Measurements from ENCODE around the gene TUBB2B. TPM values are rescaled to one million over a fixed set of nuclear protein-coding genes. Genes with fewer than 3 reads are reported as not detected.

Gene TUBB2B
- total and polyA plus RNA-seq, 9 of the 15 experiments (the other 6 are each of a cell fraction or from before 2014, with no cell fraction given), result 0.11 to 9.7 (median 4.6) TPM

DNA sequence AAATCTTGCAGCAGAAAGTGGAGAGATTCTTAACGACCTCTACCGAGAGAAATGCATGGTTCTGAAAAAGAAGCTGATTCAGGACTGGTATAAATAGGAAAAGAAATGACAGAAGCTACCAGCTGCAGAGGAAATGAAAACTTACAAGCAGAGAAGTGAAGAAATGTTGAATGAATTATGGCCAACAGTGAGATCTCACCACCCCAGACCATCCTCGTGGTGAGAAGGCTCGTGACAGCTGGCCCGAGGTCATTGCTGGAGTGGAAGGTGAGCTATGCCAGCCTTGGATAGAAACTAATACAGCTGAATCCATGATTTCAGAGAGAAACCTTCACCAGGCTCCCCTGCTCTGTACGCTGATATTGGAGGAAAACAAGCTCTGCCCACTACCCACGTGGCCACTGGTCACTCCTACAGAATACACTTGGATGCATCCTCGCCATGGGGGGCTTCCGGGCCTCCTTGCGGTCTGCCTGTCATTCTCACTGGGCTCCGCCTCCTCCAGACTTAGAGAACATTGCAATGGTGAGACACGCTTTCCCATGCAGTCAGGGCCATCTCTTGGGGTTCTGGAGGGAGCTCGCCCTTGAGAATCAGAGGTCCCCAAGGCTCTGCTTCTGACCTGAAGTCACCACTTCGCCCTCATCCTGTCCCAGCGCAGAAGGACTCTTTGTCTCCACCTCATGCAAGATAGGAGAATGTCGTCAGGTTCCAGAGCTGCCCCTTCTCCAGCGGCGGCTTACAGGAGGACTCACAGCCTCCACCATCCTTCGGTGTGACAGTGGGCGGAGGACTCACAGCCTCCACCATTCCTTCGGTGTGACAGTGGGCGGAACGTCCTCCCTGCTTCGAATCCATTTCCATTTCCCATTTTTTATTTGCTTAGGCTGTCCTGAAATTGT, 10.6 kb upstream of the TUBB2B start (continued):
- TF ChIP-seq, protein P1, sequence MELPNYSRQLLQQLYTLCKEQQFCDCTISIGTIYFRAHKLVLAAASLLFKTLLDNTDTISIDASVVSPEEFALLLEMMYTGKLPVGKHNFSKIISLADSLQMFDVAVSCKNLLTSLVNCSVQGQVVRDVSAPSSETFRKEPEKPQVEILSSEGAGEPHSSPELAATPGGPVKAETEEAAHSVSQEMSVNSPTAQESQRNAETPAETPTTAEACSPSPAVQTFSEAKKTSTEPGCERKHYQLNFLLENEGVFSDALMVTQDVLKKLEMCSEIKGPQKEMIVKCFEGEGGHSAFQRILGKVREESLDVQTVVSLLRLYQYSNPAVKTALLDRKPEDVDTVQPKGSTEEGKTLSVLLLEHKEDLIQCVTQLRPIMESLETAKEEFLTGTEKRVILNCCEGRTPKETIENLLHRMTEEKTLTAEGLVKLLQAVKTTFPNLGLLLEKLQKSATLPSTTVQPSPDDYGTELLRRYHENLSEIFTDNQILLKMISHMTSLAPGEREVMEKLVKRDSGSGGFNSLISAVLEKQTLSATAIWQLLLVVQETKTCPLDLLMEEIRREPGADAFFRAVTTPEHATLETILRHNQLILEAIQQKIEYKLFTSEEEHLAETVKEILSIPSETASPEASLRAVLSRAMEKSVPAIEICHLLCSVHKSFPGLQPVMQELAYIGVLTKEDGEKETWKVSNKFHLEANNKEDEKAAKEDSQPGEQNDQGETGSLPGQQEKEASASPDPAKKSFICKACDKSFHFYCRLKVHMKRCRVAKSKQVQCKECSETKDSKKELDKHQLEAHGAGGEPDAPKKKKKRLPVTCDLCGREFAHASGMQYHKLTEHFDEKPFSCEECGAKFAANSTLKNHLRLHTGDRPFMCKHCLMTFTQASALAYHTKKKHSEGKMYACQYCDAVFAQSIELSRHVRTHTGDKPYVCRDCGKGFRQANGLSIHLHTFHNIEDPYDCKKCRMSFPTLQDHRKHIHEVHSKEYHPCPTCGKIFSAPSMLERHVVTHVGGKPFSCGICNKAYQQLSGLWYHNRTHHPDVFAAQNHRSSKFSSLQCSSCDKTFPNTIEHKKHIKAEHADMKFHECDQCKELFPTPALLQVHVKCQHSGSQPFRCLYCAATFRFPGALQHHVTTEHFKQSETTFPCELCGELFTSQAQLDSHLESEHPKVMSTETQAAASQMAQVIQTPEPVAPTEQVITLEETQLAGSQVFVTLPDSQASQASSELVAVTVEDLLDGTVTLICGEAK (IDR thresholded peaks at IDR 0.05), result no peak
- TF ChIP-seq, protein P1 (CRISPR knock-in tag; IDR thresholded peaks at IDR 0.05), result no peak
- TF ChIP-seq ESRRB (CRISPR knock-in tag; IDR thresholded peaks at IDR 0.05; ENCODE audit: borderline replicate concordance) (no peak), CREB1 (IDR thresholded peaks at IDR 0.05) (no peak), CREB1 (CRISPR knock-in tag; IDR thresholded peaks at IDR 0.05) (no peak), SMAD3 (CRISPR knock-in tag; conservative IDR thresholded peaks at IDR 0.05) (no peak), MAX (CRISPR knock-in tag; IDR thresholded peaks at IDR 0.05) (peak; percentile 37; the same call in 1 of the 2 replicates), RAD51 (IDR thresholded peaks at IDR 0.05; ENCODE audit: borderline replicate concordance, low read depth) (peak; percentile 17; the same call in 1 of the 2 replicates), ZNF134 (CRISPR knock-in tag; conservative IDR thresholded peaks at IDR 0.05) (no peak), SETDB1 (IDR thresholded peaks at IDR 0.05; ENCODE audit: low read length) (no peak), ZKSCAN3 (CRISPR knock-in tag; IDR thresholded peaks at IDR 0.05) (no peak), TEAD1 (CRISPR knock-in tag; IDR thresholded peaks at IDR 0.05) (no peak), SRF (CRISPR knock-in tag; IDR thresholded peaks at IDR 0.05) (no peak)
- TF ChIP-seq, protein P2, sequence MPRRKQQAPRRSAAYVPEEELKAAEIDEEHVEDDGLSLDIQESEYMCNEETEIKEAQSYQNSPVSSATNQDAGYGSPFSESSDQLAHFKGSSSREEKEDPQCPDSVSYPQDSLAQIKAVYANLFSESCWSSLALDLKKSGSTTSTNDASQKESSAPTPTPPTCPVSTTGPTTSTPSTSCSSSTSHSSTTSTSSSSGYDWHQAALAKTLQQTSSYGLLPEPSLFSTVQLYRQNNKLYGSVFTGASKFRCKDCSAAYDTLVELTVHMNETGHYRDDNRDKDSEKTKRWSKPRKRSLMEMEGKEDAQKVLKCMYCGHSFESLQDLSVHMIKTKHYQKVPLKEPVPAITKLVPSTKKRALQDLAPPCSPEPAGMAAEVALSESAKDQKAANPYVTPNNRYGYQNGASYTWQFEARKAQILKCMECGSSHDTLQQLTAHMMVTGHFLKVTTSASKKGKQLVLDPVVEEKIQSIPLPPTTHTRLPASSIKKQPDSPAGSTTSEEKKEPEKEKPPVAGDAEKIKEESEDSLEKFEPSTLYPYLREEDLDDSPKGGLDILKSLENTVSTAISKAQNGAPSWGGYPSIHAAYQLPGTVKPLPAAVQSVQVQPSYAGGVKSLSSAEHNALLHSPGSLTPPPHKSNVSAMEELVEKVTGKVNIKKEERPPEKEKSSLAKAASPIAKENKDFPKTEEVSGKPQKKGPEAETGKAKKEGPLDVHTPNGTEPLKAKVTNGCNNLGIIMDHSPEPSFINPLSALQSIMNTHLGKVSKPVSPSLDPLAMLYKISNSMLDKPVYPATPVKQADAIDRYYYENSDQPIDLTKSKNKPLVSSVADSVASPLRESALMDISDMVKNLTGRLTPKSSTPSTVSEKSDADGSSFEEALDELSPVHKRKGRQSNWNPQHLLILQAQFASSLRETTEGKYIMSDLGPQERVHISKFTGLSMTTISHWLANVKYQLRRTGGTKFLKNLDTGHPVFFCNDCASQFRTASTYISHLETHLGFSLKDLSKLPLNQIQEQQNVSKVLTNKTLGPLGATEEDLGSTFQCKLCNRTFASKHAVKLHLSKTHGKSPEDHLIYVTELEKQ (CRISPR knock-in tag; IDR thresholded peaks at IDR 0.05), result no peak
